Superior temporal gyrus (tissue), 1 donor: ENCODE results near the gene ZNF629.

Experiments
- DNase-seq: peaks from one replicate; pipeline ENCODE4 v3.0.0-alpha.2; 2016; ENCODE audit errors: extremely low spot score

Gene ZNF629

DNA sequence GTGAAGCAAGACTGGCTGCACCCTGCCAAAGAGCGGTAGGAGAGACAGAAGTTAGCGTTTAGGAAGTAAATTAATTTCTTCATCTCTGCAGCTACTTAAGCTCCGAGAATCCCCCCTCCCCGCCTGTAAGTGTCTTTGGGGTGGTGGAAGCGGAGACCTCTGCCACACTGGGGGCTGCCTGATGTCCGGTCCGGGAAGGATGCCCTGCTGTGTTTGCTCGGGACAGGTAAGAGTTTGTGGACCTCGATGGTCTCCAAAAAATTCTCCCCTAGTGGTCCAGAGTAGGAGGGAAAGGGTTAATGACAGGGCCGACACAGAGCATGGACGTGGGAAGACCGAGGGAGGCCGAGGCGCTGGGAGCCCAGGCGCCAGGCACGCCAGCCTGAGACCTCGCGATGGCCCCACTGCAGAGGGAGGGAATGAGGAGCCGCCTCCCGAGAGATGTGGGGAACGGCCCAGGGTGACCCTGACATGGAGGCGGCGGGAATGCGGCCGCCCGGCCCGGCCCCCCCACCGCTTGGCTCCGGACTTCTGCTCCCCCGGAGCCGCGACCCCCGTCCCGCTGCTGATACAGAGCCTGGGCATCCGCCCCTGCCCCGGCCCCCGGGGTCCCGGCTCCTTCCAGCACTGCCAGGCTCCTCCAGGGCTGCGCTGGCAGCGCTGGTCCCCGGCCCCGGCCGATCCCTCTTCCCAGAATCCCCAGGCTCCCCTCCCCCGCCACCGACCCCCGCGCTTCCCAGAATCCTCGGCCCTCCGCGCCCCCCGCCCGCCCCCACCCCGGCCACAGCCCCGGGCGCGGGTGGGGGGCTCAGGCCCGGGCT is 680 bp downstream of the ZNF629 start:
- DNase-seq, result no peak

DNA sequence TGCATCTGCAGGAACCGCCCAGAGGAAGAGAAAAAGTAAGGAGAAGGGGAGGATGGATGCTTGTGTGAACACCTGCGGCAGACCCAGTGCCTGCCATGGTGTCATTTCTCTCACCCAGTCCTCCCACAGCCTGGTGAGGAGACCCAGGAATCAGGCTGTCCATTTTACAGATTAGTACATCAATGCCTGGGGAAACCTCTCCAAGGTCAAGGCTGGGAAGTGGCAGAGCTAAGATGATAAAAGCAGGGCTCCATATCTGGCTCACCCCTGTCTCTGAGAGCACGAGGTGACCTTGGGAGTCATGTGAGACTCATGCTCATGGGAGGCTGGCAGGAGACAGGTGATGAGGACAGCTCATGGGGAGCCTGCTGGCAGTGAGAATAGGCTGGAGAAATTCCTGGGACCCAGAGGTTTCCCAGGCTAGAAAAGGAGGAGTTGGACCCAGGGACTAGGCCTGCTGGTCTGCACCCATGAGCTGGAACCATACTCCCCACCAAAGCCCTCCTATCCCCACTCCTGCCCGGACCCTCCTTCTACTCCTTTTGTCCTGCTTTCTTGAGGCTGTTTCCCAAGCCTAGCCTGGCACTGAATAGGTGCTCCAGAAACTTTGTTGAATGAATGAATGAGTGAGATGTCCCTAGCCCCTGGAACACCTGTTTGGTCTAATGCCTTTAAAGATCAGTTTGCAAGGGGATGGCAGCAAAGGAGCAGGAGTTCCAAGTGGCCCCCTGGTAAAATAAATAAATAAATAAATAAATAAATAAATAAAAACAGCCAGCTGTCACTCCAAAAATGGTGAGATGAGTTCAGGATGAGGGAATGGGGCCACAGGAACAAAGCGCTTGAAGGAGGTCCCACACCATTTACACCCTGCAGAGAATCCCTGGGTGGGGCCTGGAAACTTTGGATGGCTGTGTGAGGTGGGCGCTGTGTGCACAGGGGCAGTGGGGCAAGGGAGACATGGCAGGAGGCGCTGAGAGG is 1.6 kb downstream of the ZNF629 start:
- no peak for DNase-seq

DNA sequence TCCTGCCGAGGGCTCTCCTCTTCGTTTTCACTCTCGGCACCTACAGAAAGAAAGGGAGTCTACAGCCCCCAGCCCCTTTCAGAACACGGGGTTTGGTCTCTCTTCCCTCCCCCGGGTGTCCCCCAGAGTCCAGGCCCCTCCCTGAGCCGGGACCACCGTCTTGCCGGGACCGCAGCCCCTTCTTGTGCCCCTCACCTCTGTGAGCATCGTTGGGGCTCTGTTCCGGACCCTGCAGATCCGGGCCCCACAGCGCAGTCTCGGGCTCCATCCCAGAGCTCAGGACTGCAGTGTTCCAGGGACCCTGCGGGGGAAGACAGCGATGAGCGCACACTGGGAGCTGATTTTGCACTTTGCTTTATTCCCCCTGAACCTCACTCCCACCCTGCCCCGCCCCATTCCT is 2.8 kb downstream of the ZNF629 start:
- DNase-seq, result no peak

DNA sequence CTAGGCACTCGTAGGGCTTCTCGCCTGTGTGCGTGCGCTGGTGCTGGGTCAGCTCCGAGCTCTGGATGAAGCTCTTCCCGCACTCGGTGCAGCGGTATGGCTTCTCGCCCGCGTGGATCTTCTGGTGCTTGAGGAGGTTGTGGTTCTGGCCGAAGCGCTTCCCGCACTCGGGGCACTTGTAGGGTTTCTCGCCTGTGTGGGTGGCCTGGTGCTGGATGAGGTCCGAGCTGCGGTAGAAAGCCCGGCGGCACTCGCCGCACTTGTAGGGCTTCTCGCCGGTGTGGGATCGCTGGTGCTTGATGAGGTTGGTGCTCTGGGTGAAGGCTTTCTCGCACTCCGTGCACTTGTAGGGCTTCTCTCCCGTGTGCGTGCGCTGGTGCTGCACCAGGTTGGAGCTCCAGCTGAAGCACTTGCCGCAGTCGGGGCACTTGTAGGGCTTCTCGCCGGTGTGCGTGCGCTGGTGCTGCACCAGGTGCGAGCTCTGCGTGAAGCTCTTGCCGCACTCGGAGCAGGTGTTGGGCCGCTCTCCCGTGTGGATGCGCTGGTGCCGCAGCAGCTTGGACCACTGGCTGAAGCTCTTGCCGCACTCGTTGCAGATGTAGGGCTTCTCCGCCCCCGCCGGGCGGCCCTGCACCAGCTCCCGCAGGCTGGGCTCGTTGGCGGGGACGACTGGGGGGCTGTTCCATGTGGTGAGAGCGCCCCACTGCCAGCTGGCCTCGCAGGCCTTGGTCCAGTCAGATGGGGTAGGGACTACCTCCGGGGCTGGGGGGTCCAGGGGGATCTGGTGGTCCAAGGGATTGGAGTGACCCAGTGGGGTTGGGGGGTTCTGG is 3.5 kb downstream of the ZNF629 start:
- no peak for DNase-seq

DNA sequence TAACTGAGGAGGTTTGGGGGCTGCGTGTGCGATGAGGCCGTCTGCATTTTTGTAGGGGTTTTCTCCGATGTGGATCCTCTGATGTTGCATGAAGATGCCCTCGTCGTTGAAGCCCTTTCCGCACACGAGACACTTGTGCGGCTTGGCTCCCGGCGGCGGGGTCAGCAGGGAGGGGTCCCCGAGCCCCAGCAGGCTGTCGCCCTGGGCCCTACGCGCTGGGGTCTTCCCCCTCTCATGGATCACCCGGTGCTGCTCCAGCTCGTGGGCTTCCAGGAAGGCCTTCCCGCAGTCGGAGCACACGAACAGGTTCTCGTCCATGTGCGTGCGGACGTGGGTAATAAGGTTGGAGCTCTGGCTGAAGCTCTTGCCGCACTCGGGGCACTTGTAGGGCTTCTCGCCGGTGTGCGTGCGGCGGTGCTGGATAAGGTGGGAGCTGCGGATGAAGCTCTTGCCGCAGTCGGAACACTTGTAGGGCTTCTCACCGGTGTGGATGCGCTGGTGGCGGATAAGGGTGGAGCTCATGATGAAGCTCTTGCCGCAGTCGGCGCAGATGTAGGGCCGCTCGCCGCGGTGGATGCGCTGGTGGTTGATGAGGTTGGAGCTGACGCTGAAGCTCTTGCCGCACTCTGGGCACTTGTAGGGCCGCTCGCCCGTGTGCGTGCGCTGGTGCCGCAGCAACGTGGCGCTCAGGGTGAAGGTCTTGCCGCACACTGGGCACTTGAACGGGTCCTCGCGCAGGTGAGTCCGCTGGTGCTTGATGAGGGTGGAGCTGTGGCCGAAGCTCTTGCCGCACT is 4.3 kb downstream of the ZNF629 start:
- DNase-seq, result no peak

DNA sequence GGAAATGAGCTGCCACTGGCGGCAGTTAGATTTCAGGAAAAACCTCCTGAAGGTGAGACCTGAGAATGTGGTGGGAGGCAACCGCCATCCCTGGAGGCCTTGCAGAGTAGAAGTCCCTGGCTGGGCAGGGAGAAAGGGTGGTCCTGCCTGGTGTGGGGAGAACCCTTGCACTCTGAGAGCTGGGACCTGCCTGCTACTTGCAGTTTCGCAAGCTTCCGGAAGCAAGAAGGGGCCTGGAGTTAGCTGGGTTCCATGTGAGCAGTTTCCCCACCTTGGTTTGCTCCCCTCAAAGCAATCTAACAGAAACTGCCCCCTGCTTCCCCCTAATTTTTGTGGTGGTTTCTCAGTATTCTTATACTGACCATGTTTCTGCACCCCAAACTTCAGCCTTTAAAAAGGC is 6.5 kb downstream of the ZNF629 start:
- DNase-seq, result no peak

DNA sequence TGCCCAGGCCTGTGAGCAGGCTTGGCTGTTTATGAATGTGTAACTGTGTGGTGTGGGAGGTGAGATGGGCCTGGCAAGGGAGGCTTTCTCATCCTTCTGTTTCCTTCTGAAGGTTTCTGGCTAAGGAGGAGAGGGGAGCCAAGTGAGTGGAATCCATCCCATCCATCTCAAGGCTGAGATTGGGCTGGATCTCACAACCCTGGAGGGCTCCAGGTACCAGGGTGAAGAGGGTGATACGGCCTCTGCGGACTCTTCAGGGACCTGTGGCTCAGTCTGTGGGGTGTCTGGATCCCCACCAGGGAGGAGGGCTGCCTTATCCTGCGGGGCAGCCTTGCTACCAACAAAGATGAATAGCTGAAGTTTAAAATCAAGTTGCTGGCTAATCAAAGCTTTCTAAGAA is 7.0 kb downstream of the ZNF629 start:
- no peak for DNase-seq

DNA sequence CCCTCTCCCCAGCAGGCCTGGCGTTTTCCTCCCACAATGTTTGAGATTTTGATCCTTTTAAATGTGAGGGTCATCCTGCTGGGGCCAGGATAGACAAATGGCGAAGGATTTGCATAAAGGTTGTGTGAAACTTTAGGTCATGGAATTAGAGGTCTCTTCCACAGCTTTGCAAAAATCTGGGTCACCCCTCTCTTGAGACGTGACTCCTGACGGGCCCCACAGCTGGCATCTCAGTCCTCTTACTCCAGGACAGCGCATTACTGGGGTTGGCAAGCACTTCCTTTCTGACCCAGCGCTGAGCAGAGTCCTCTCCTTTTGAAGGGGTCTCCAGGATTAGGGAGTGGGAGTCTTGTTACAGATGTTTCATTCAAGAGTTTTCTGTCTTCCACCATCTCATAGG is 7.4 kb downstream of the ZNF629 start:
- DNase-seq, result no peak

DNA sequence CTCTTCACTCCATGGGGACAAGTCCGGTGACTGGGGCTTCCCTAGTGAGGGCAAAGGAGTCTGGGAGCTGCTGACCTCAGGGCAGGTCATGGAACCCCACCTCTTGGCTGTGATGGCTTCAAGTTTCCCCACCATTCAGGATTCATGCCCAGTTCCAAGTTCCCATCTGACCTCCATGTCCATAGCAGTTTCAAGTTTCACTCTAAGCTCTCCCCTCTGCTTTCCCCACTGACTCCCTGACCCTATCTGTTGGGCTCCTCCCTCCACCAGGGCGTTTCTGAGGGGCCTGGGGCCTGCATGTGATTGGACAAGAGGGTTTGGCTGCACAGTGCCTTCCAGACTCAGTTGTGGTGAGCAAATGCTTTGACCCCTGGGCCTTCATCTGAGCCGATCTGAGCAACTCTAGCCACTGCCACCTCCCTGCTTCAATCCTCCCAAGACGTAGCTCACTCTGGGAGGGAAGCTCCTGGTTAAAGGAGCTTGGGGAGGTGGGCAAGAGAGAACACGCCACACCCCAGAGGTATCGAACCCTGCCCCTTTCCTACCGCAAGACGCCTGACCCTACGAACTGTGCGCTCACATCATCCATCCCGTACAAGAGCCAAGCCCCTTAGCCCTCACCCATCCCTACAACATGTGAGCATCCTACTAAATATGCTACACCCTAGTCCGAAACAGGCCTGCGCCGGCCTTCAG is 8.3 kb downstream of the ZNF629 start:
- no peak for DNase-seq

DNA sequence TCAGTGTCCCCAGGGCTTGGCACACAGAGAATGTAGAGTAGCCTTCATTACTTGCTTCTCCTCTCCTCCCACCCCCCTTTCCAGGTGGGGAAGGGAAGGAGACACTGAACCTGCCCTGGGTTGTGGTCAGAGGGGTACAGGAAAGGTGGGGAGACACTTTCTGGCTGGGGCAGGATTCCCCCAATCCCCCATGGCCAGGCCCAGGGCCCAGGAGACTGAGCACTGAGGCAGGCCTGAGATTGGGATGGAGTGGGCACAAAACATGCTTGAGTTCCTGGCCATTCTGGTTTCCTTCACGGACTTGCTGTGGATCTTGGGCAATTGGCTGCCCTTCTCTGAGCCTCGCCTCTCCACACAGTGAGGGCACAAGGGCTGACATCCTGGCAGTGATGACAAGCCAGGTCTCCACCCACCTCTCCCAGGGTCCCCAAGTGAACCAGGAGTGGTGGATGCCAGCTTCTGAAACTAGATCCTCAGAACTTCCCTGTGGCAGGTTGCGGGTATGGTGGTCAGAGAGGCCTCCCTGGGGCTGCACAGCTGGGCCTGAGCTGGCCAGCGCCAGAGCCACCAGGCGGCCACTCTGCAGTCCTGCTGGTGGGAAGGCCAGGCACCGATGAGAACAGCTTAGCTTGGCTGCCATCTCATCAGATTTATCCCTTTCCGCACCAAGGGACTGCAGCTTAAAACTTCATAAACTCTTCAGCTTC is 9.3 kb downstream of the ZNF629 start:
- DNase-seq, result no peak

DNA sequence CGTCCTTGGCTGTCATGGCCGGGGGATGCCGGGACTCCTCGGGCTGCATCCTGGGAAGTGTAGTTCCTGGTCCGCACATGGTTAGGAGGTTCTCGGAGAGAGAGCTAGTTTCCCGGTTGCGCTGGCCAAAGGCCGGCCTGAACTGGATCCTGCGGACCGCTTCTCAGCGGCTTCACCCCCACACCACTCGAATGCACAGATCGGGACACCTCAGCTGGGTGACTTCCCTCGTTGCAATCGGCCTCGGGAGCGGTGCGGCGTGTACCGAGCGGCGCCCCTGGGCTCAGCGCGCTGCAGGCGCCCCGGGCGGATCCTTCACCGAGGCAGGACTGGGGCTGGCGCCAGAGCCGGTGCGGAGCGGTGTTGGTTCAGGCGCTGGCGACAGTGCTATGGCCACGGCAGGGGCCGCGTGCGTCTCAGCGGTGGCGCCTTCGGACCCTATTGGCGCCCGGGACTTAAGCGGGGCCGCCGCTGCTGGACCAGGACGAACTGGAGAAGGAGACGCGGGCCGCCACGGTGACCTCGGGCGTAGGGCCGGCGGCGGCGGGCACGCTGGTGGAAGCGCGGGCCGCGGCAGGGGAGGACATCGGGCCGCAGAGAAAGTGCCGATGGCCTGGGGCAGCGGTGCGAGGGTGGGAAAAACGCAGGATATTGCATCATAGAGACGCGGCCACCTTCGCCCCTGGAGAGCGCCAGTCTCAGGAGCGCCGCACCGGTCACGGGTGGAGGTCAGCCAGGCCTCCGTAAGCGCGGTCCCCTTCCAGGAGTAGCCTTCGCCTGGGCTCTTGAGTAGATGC is 11.4 kb downstream of the ZNF629 start:
- peak; percentile 86 for DNase-seq

DNA sequence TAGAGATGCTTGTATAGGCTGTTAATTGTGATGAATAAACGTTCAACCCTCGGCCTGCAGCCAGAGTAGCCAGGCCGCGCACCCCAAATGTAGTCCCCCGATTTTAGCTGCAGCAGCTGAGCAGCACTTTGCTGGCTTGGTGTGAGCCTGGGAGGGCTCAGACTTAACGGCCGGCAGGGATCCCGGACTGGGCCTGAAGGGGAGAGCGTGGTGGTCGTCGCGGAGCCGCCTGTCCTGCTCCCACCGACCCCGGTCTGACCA is 11.9 kb downstream of the ZNF629 start:
- DNase-seq, result no peak

DNA sequence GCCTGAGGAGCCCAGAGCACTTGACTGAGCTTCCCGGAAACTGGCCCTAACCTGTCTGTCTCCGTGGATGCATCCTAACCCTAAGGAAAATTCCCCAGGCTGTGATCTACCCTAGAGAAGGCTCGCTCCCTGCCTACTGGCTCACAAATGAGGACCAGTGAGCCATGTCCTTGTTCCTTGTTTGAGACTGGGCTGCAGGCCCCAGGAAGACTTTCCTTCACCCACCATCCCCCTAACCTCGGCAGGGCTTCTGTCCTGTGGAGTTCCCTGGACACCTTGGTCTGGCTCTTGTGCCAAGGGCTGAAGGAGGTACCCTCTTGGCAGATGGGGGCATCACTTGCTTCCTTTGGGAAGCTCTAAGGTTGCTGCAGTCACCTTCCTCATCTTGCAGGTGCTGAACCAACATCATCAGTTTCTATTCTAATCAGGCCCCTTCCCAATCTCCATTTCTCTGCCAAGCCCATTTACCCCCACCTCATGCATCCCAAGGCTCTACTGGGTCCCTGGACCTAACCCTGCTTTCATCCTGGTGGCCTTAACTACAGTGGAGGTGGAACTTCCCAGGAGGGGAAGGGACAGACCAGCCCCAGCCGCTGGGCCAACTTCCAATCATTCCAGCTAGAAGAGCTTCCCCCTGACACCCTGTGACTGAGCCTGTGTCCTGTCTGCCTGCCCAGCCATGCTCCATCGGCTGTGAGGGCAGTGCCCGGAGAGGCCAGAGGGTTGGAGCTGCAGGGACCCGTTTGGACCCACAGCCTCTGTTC is 12.5 kb downstream of the ZNF629 start:
- DNase-seq, result no peak

DNA sequence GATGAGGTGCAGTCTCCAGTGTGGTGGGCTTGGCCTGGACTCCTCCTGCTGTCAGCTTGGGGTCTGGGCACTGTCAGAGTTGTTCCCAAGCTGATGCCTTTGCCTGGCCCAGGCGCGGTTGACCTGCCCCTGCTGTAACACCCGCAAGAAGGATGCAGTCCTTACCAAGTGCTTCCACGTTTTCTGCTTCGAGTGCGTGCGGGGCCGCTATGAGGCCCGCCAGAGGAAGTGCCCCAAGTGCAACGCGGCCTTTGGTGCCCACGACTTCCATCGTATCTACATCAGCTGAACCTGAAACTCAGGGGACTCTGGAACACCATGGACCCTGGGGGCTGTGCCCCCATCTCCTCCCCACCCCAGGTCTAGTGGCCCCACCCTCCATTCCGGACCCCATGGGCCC is 13.2 kb downstream of the ZNF629 start:
- no peak for DNase-seq

DNA sequence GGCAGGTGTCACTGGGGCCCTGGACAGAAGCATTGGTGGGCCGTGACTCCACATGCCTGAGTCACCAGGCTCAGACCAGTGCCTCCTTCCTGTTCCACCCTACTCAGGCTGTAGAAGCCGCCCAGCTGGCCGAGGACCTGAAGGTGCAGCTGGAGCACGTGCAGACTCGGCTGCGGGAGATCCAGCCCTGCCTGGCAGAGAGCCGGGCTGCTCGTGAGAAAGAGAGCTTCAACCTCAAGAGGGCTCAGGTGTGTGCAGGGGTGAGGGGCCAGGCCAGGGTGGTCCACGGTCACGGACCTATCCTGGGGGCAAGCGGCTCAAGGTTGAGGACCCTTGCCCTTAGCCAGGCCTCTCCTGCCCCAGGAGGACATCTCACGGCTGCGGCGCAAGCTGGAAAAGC is 15.3 kb downstream of the ZNF629 start:
- no peak for DNase-seq

DNA sequence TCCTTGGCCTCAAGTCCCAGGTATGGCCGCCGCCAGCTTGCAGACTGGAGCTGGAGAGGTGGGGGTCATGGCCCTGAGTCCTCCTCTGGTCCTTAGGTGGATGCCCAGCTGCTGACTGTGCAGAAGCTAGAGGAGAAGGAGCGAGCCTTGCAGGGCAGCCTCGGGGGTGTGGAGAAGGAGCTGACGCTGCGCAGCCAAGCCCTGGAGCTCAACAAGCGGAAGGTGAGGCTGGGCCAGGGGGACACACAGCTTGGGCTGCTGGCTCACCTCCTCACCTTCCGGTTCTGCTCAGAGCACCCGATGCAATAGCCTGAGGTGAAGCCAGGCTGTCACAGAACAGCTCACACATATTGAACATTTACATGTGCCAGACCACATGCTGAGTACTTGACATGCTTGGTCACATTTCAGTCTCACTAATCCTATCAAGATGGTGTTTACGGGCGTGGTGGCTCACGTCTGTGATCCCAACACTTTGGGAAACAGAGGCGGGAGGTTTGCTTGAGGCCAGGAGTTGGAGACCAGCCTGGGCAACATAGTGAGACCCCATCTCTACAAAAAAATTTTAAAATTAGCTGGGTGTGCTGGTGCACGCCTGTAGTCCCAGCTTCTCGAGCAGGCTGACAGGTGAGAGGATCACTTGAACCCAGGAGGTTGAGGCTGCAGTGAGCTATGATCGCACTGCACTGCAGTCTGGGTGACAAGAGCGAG is 17.5 kb downstream of the ZNF629 start:
- no peak for DNase-seq

DNA sequence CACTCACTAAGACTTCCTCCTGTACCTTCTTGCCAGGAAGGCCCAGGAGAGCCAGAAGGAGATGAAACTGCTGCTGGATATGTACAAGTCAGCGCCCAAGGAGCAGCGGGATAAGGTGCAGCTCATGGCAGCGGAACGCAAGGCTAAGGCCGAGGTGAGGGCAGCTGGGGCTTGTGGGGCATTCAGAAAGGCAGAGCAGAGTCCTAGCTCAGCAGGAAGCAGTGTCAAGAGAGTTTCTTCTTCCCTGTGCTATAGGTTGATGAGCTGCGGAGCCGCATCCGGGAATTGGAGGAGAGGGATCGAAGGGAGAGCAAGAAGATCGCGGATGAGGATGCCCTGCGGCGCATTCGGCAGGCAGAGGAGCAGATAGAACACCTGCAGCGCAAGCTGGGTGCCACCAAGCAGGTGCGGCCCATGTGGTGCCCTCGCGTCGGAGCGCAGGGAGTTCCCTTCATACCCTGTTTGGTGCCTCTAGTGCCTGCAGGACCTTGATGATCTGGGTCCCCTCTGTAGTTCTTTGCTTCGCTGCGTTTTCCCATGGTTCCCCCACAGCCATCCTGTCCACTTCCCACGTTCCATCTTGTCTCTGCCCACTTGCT is 18.3 kb downstream of the ZNF629 start:
- DNase-seq, result no peak
